ENCODE measurements around the gene TMX4.

TMX4 gene

DNA sequence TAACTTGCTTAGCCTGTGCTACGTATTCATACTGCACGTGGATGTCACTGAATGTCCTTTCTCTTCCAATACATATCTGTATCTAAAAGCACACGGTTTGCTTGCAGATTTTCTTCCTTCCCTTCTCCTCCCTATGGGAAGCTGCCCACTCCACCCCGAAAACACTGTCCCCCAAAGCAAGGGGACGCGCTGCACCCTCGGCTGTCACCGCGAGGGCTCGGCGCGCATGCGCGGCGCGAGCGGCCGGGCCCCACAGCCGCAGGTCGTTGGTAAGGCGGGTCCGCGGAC, 659 bp downstream of the TMX4 start:
- no peak overlapping the region for H2AFZ ChIP-seq (ENCODE audit: low read length)
- H3K79me2 ChIP-seq (ENCODE audit: insufficient read depth, low read length): peaks cover 48% of the 10 kb centered on the region
- TF ChIP-seq, protein P1, sequence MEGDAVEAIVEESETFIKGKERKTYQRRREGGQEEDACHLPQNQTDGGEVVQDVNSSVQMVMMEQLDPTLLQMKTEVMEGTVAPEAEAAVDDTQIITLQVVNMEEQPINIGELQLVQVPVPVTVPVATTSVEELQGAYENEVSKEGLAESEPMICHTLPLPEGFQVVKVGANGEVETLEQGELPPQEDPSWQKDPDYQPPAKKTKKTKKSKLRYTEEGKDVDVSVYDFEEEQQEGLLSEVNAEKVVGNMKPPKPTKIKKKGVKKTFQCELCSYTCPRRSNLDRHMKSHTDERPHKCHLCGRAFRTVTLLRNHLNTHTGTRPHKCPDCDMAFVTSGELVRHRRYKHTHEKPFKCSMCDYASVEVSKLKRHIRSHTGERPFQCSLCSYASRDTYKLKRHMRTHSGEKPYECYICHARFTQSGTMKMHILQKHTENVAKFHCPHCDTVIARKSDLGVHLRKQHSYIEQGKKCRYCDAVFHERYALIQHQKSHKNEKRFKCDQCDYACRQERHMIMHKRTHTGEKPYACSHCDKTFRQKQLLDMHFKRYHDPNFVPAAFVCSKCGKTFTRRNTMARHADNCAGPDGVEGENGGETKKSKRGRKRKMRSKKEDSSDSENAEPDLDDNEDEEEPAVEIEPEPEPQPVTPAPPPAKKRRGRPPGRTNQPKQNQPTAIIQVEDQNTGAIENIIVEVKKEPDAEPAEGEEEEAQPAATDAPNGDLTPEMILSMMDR (IDR thresholded peaks at IDR 0.05; ENCODE audit: low read length): 0 out of 2 replicates have a peak, but pooled peaks have one; percentile 2
- no peak for TF ChIP-seq EZH2 (IDR thresholded peaks at IDR 0.05; ENCODE audit: borderline replicate concordance, low read length)
- H3K27ac ChIP-seq (ENCODE audit: low read depth, low read length, poor library complexity, severe bottlenecking): peak overlapping the region; percentile 91
- H3K36me3 ChIP-seq (ENCODE audit: insufficient read depth, low read length): peaks cover 18% of the 10 kb centered on the region; the same call in 1 of the 2 replicates
- H4K20me1 ChIP-seq (ENCODE audit: insufficient read depth, low read length): no peaks in the 10 kb centered on the region
- no peaks in the 10 kb centered on the region for H3K9me2 ChIP-seq (ENCODE audit: low read depth, low read length)
- no peaks in the 10 kb centered on the region; the same call in 1 of the 2 replicates for H3F3A ChIP-seq (ENCODE audit: insufficient read depth, low read length)
- H3K4me1 ChIP-seq (ENCODE audit: insufficient read depth, low read length, severe bottlenecking): peaks cover 50% of the 10 kb centered on the region
- no peaks in the 10 kb centered on the region for H3K9me3 ChIP-seq (ENCODE audit: low read length)
- H3K9ac ChIP-seq (ENCODE audit: low read length): peak overlapping the region; percentile 97
- peak overlapping the region; percentile 79 for H3K4me2 ChIP-seq (ENCODE audit: low read length)
- H3K27me3 ChIP-seq (ENCODE audit: insufficient read depth, low read length): no peaks in the 10 kb centered on the region
- peak overlapping the region; percentile 94 for H3K4me3 ChIP-seq (ENCODE audit: low read depth, low read length, poor library complexity, severe bottlenecking)

DNA sequence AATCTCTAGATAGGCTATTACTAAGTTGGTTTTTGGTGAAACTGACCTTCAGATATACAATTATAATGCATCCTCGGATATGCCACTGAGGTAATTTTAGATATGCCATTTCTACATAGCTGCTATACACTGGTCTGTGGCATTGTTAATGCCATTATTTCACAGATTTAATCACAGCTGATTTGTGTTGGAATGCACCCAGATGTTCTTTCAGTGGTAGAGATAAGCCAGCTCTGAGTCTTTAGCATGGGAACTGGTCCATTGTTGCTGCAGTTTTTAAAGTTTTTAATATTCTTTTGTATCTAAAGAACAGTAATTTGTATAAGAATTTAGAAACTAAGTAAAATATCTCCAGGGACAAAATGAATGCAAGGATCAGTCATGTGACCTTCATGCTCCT, 6.8 kb downstream of the TMX4 start:
- Histone ChIP-seq H3K9ac (ENCODE audit: low read length) (no peak overlapping the region), H3K4me3 (ENCODE audit: low read depth, low read length, poor library complexity, severe bottlenecking) (no peak overlapping the region), H2AFZ (ENCODE audit: low read length) (no peak overlapping the region), H3K9me2 (ENCODE audit: low read depth, low read length) (no peaks in the 10 kb centered on the region), H3K36me3 (ENCODE audit: insufficient read depth, low read length) (peaks cover 38% of the 10 kb centered on the region), H3F3A (ENCODE audit: insufficient read depth, low read length) (no peaks in the 10 kb centered on the region; the same call in 1 of the 2 replicates), H3K9me3 (ENCODE audit: low read length) (no peaks in the 10 kb centered on the region), H3K4me1 (ENCODE audit: insufficient read depth, low read length, severe bottlenecking) (peaks cover 29% of the 10 kb centered on the region), H3K4me2 (ENCODE audit: low read length) (no peak overlapping the region), H3K27ac (ENCODE audit: low read depth, low read length, poor library complexity, severe bottlenecking) (no peak overlapping the region), H3K27me3 (ENCODE audit: insufficient read depth, low read length) (no peaks in the 10 kb centered on the region), H3K79me2 (ENCODE audit: insufficient read depth, low read length) (peaks cover 78% of the 10 kb centered on the region), H4K20me1 (ENCODE audit: insufficient read depth, low read length) (no peaks in the 10 kb centered on the region)
- TF ChIP-seq, protein P1 (IDR thresholded peaks at IDR 0.05; ENCODE audit: low read length): no peak
- no peak for TF ChIP-seq EZH2 (IDR thresholded peaks at IDR 0.05; ENCODE audit: borderline replicate concordance, low read length)

DNA sequence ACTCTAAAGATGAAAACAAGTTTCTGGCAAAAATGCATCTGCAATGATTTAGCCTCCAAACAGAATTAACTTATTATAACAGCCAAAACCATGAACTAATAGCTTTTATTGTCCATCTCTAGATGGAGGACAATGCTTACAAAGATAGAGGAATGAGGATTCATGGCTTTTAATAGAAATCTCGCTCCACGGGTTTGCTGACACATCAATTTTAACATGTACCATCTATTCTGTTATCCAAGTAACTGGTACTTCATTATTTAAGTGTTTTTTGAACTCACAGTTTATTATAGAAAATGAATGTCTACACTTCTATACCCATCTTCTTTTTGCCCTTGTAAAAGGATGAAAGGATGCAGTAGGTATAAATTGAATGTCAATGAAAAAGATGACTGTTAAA, 10.8 kb downstream of the TMX4 start:
- Histone ChIP-seq H3F3A (ENCODE audit: insufficient read depth, low read length) (no peaks in the 10 kb centered on the region; the same call in 1 of the 2 replicates), H3K79me2 (ENCODE audit: insufficient read depth, low read length) (peaks cover 45% of the 10 kb centered on the region), H3K9ac (ENCODE audit: low read length) (no peak overlapping the region), H3K4me1 (ENCODE audit: insufficient read depth, low read length, severe bottlenecking) (peaks cover 7% of the 10 kb centered on the region), H3K4me2 (ENCODE audit: low read length) (no peak overlapping the region), H4K20me1 (ENCODE audit: insufficient read depth, low read length) (no peaks in the 10 kb centered on the region), H3K27me3 (ENCODE audit: insufficient read depth, low read length) (no peaks in the 10 kb centered on the region), H3K9me2 (ENCODE audit: low read depth, low read length) (no peaks in the 10 kb centered on the region), H3K9me3 (ENCODE audit: low read length) (no peaks in the 10 kb centered on the region), H2AFZ (ENCODE audit: low read length) (no peak overlapping the region), H3K4me3 (ENCODE audit: low read depth, low read length, poor library complexity, severe bottlenecking) (no peak overlapping the region), H3K36me3 (ENCODE audit: insufficient read depth, low read length) (peaks cover 55% of the 10 kb centered on the region), H3K27ac (ENCODE audit: low read depth, low read length, poor library complexity, severe bottlenecking) (no peak overlapping the region)
- TF ChIP-seq EZH2 (IDR thresholded peaks at IDR 0.05; ENCODE audit: borderline replicate concordance, low read length): no peak
- TF ChIP-seq, protein P1 (IDR thresholded peaks at IDR 0.05; ENCODE audit: low read length): no peak

All from OCI-LY1 (cell line).